ENCODE measurements around the gene DHX9.

The DHX9 gene

DNA sequence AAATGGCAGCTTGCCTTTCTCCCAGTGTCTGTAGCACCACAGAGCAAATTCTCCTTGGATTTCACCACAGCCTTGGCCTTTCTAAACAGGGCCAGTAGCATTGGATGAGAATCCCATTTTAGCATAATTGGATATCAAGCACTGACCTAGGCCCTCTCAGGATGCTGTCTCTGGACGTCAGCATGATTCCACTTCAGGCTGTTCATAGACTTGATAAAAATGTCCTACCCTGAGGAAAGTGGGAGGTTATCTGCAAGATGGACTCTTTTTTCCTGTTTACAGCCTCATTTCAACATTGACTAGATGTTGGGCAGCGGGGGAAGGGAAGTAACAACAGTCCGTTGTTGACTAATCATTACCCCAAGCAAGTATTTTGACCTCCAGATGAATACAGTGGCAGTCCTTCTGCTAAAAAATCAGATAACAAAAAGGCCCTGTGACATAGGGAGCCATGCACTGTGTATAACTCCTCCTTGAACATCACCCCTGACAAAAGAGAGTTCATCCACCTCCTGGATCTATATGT lies 44.4 kb upstream of the DHX9 start:
- TF ChIP-seq YY1 (IDR thresholded peaks at IDR 0.05; ENCODE audit: low read depth) = no peak
- no peak for TF ChIP-seq NFIC (IDR thresholded peaks at IDR 0.05)
- TF ChIP-seq EP300 (IDR thresholded peaks at IDR 0.05; ENCODE audit: borderline replicate concordance) = no peak
- TF ChIP-seq, protein P1, sequence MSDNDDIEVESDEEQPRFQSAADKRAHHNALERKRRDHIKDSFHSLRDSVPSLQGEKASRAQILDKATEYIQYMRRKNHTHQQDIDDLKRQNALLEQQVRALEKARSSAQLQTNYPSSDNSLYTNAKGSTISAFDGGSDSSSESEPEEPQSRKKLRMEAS (IDR thresholded peaks at IDR 0.05) = no peak
- TF ChIP-seq CREB1 (IDR thresholded peaks at IDR 0.05; ENCODE audit: low read depth) = no peak
- no peak for TF ChIP-seq EGR1 (IDR thresholded peaks at IDR 0.05)
- TF ChIP-seq, protein P2, sequence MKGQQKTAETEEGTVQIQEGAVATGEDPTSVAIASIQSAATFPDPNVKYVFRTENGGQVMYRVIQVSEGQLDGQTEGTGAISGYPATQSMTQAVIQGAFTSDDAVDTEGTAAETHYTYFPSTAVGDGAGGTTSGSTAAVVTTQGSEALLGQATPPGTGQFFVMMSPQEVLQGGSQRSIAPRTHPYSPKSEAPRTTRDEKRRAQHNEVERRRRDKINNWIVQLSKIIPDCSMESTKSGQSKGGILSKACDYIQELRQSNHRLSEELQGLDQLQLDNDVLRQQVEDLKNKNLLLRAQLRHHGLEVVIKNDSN (IDR thresholded peaks at IDR 0.05) = no peak
- no peak for TF ChIP-seq TCF12 (IDR thresholded peaks at IDR 0.05; ENCODE audit: low read depth)
- TF ChIP-seq CEBPB (IDR thresholded peaks at IDR 0.05) = no peak
- TF ChIP-seq, protein P3, sequence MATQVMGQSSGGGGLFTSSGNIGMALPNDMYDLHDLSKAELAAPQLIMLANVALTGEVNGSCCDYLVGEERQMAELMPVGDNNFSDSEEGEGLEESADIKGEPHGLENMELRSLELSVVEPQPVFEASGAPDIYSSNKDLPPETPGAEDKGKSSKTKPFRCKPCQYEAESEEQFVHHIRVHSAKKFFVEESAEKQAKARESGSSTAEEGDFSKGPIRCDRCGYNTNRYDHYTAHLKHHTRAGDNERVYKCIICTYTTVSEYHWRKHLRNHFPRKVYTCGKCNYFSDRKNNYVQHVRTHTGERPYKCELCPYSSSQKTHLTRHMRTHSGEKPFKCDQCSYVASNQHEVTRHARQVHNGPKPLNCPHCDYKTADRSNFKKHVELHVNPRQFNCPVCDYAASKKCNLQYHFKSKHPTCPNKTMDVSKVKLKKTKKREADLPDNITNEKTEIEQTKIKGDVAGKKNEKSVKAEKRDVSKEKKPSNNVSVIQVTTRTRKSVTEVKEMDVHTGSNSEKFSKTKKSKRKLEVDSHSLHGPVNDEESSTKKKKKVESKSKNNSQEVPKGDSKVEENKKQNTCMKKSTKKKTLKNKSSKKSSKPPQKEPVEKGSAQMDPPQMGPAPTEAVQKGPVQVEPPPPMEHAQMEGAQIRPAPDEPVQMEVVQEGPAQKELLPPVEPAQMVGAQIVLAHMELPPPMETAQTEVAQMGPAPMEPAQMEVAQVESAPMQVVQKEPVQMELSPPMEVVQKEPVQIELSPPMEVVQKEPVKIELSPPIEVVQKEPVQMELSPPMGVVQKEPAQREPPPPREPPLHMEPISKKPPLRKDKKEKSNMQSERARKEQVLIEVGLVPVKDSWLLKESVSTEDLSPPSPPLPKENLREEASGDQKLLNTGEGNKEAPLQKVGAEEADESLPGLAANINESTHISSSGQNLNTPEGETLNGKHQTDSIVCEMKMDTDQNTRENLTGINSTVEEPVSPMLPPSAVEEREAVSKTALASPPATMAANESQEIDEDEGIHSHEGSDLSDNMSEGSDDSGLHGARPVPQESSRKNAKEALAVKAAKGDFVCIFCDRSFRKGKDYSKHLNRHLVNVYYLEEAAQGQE (IDR thresholded peaks at IDR 0.05; ENCODE audit: low read depth) = no peak
- TF ChIP-seq TEAD4 (IDR thresholded peaks at IDR 0.05) = no peak
- TF ChIP-seq RAD21 (IDR thresholded peaks at IDR 0.05; ENCODE audit: low read depth) = no peak
- TF ChIP-seq TAF1 (IDR thresholded peaks at IDR 0.05; ENCODE audit: low read depth) = no peak
- no peak for TF ChIP-seq ZBTB7A (IDR thresholded peaks at IDR 0.05; ENCODE audit: low read depth)
- TF ChIP-seq FOXM1 (IDR thresholded peaks at IDR 0.05; ENCODE audit: borderline replicate concordance, low read depth) = no peak

DNA sequence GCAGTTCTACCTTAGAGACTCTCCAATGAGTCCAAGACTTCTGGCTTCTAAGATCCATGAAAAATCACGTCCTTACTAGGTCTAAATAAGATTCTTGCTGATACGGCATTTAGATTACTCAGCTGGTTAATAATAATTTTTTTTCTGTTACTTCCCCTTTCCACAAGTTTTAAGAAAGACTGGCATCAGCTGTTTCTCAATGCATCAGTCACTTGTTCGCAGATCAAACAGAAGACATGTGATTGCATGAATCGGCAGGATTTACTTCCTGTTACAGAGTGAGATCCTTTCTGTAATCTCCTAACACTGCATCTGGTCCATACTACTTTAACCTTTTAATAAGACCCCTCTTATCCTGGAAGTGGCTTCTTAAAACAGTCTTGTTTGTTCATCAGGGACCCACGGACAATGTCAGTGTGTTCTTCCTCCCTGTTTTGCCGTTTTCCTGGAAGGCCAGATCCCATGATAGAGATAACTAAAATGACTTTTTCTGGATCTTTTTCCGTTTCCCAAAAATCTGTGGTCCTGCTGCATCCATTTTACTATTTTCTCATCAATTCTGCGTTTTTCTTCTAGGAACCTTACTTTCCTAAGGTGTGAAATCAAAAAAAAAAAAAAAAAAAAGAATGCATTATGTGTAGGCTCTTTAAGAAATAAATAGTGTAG lies 43.5 kb upstream of the DHX9 start:
- no peak for TF ChIP-seq NFIC (IDR thresholded peaks at IDR 0.05)
- TF ChIP-seq EGR1 (IDR thresholded peaks at IDR 0.05) = no peak
- no peak for TF ChIP-seq ZBTB7A (IDR thresholded peaks at IDR 0.05; ENCODE audit: low read depth)
- TF ChIP-seq FOXM1 (IDR thresholded peaks at IDR 0.05; ENCODE audit: borderline replicate concordance, low read depth) = no peak
- TF ChIP-seq TEAD4 (IDR thresholded peaks at IDR 0.05) = no peak
- no peak for TF ChIP-seq CEBPB (IDR thresholded peaks at IDR 0.05)
- TF ChIP-seq, protein P2 (IDR thresholded peaks at IDR 0.05) = no peak
- no peak for TF ChIP-seq TAF1 (IDR thresholded peaks at IDR 0.05; ENCODE audit: low read depth)
- TF ChIP-seq RAD21 (IDR thresholded peaks at IDR 0.05; ENCODE audit: low read depth) = no peak
- no peak for TF ChIP-seq TCF12 (IDR thresholded peaks at IDR 0.05; ENCODE audit: low read depth)
- no peak for TF ChIP-seq CREB1 (IDR thresholded peaks at IDR 0.05; ENCODE audit: low read depth)
- no peak for TF ChIP-seq EP300 (IDR thresholded peaks at IDR 0.05; ENCODE audit: borderline replicate concordance)
- TF ChIP-seq, protein P3 (IDR thresholded peaks at IDR 0.05; ENCODE audit: low read depth) = no peak
- TF ChIP-seq, protein P1 (IDR thresholded peaks at IDR 0.05) = no peak
- TF ChIP-seq YY1 (IDR thresholded peaks at IDR 0.05; ENCODE audit: low read depth) = no peak

DNA sequence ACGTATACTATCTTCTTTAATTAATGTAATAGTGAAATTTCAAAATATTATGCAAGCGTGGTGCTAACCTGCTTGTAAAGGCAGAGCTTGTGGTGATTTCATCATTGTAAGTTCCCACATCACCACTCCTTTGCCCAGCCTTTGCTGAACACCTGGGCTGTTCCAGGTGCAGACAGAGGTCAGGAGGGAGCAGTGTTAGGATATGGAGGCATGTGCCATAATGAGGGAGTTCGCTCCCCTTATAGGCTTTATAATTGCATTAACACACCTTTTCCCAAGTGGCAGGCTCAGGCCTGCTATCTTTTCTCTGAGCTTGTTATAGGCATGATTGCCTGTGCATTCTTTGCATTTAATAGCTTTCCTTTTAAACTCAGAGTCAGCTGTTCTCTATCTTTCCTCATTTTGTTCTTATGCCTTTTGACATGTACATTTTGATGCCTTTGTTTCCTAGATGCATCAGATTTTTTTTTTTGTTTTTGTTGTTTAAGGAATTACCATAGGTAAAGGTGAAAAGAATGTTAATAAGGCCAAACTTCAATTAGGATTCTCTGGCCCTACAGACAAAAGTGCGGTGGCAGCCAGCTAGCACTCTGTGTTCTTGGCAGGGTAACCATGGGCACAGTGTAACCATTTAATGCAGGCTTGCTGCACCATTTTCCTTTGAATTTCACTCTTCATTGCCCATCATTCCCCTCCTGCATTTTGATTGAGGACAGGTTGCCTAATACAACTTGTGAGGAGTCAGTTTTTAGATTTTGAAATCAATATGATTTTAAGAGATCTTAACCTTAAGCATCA lies 36.9 kb upstream of the DHX9 start:
- TF ChIP-seq TCF12 (IDR thresholded peaks at IDR 0.05; ENCODE audit: low read depth) = no peak
- TF ChIP-seq TEAD4 (IDR thresholded peaks at IDR 0.05) = no peak
- no peak for TF ChIP-seq EGR1 (IDR thresholded peaks at IDR 0.05)
- no peak for TF ChIP-seq NFIC (IDR thresholded peaks at IDR 0.05)
- no peak for TF ChIP-seq EP300 (IDR thresholded peaks at IDR 0.05; ENCODE audit: borderline replicate concordance)
- no peak for TF ChIP-seq CEBPB (IDR thresholded peaks at IDR 0.05)
- TF ChIP-seq, protein P2 (IDR thresholded peaks at IDR 0.05) = no peak
- TF ChIP-seq ZBTB7A (IDR thresholded peaks at IDR 0.05; ENCODE audit: low read depth) = no peak
- no peak for TF ChIP-seq YY1 (IDR thresholded peaks at IDR 0.05; ENCODE audit: low read depth)
- no peak for TF ChIP-seq TAF1 (IDR thresholded peaks at IDR 0.05; ENCODE audit: low read depth)
- TF ChIP-seq, protein P1 (IDR thresholded peaks at IDR 0.05) = no peak
- TF ChIP-seq CREB1 (IDR thresholded peaks at IDR 0.05; ENCODE audit: low read depth) = no peak
- no peak for TF ChIP-seq RAD21 (IDR thresholded peaks at IDR 0.05; ENCODE audit: low read depth)
- TF ChIP-seq FOXM1 (IDR thresholded peaks at IDR 0.05; ENCODE audit: borderline replicate concordance, low read depth) = no peak

DNA sequence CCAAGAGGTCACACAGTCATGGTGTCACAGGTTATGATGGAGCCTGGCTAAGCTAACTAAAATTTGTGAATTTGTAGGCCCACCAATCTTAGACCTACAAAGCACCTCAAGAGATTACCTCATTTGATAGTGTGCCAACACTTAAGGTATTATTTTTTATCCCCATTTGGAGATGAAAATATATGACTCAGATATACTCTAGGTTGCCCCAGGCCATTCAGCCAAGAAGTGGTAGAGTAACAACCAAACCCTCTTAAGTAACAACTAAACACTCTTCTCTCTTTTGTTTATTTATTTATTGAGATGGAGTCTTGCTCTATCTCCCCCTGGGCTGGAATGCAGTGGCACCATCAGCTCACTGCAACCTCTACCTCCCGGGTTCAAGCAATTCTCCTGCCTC lies 35.3 kb upstream of the DHX9 start:
- no peak for TF ChIP-seq YY1 (IDR thresholded peaks at IDR 0.05; ENCODE audit: low read depth)
- no peak for TF ChIP-seq CREB1 (IDR thresholded peaks at IDR 0.05; ENCODE audit: low read depth)
- no peak for TF ChIP-seq RAD21 (IDR thresholded peaks at IDR 0.05; ENCODE audit: low read depth)
- TF ChIP-seq ZBTB7A (IDR thresholded peaks at IDR 0.05; ENCODE audit: low read depth) = no peak
- no peak for TF ChIP-seq NFIC (IDR thresholded peaks at IDR 0.05)
- TF ChIP-seq, protein P1 (IDR thresholded peaks at IDR 0.05) = no peak

All from Ishikawa (cell line).